K562 (cell line): ENCODE data around the gene UTS2R. TPM values are rescaled to one million over a fixed set of nuclear protein-coding genes. Genes with fewer than 3 reads are reported as not detected.
A peak's percentile ranks its signal among the peaks of the same experiment; 100 is the strongest.

Experiments used
- CXXC5 ChIP-seq: fragments of 250-450 bp; sonication (Bioruptor Pico); IDR thresholded peaks from 2 replicates; pipeline ENCODE4 v1.8.0; 2022; ENCODE audit warnings: inconsistent platforms, mild to moderate bottlenecking, moderate library complexity
- E2F4 ChIP-seq: sonication (generic); formaldehyde crosslinking; IDR thresholded peaks from 2 replicates; pipeline ENCODE4 v1.8.0; 2022; ENCODE audit warnings: mild to moderate bottlenecking, low read depth, missing genetic modification reagents
- EWSR1 ChIP-seq: fragments of 450-650 bp; IDR thresholded peaks from 2 replicates; pipeline ENCODE4 v1.6.1; 2018; ENCODE audit warnings: borderline replicate concordance, mild to moderate bottlenecking, low read depth, moderate library complexity; ENCODE audit not compliant: partially characterized antibody
- FOS ChIP-seq: IDR thresholded peaks from 3 replicates; pipeline ENCODE4 v1.6.1; 2011; ENCODE audit not compliant: insufficient read length; ENCODE audit errors: extremely low read depth
- FOSL1 ChIP-seq: fragments of 200-800 bp; sonication (Bioruptor generic); conservative IDR thresholded peaks from 2 replicates; pipeline ENCODE4 v1.6.1; 2016; ENCODE audit warnings: missing genetic modification characterization, missing compliant biosample characterization
- HNRNPK ChIP-seq: fragments of 200-400 bp; formaldehyde crosslinking; IDR thresholded peaks from one replicate; pipeline ENCODE4 v1.6.1; 2018; ENCODE audit warnings: mild to moderate bottlenecking, low read depth, low read length; ENCODE audit not compliant: poor library complexity, severe bottlenecking
- LARP7 ChIP-seq: fragments of 450-650 bp; IDR thresholded peaks from 2 replicates; pipeline ENCODE4 v1.6.1; 2016
- MYC ChIP-seq, 2 experiments: fragments of 250-450 bp in 1 of 2; sonication (Bioruptor Pico) in 1 of 2; IDR thresholded peaks; 2 replicates each; pipeline versions ENCODE4 v1.5.1 to v1.6.1; 2012 to 2021; ENCODE audit warnings: low read depth in 2 of 2, borderline replicate concordance in 1 of 2, improper control_type of control experiment in 1 of 2, low read length in 1 of 2, mild to moderate bottlenecking in 1 of 2, moderate library complexity in 1 of 2
- NCOA6 ChIP-seq: fragments of 450-650 bp; IDR thresholded peaks from 2 replicates; pipeline ENCODE4 v1.6.1; 2017; ENCODE audit warnings: mild to moderate bottlenecking
- NFATC3 ChIP-seq: fragments of 450-650 bp; IDR thresholded peaks from 2 replicates; pipeline ENCODE4 v1.6.1; 2017; ENCODE audit warnings: mild to moderate bottlenecking
- NR0B1 ChIP-seq: fragments of 450-650 bp; IDR thresholded peaks from one replicate; pipeline ENCODE4 v1.6.1; 2018; ENCODE audit warnings: mild to moderate bottlenecking, moderate library complexity; ENCODE audit not compliant: partially characterized antibody
- NR4A1 ChIP-seq, 2 experiments: fragments of 250-450 bp in 1 of 2; fragments of 450-650 bp in 1 of 2; sonication (Bioruptor Pico) in 1 of 2; IDR thresholded peaks; 2 replicates each; pipeline versions ENCODE4 v1.4.0 to v1.6.1; 2016 to 2020; ENCODE audit warnings: mild to moderate bottlenecking in 2 of 2, missing compliant biosample characterization in 1 of 2, missing genetic modification characterization in 1 of 2, moderate library complexity in 1 of 2
- PHF20 ChIP-seq: fragments of 450-650 bp; IDR thresholded peaks from 2 replicates; pipeline ENCODE4 v1.6.1; 2018; ENCODE audit not compliant: partially characterized antibody
- SETDB1 ChIP-seq: IDR thresholded peaks from one replicate; pipeline ENCODE4 v1.6.1; 2012; ENCODE audit warnings: low read length, control low read depth, inconsistent platforms
- SFPQ ChIP-seq: fragments of 200-400 bp; formaldehyde crosslinking; IDR thresholded peaks from 2 replicates; pipeline ENCODE4 v1.6.1; 2017; ENCODE audit warnings: mild to moderate bottlenecking, low read depth, low read length, moderate library complexity
- SMAD4 ChIP-seq: fragments of 250-450 bp; sonication (Bioruptor Pico); conservative IDR thresholded peaks from 2 replicates; pipeline ENCODE4 v1.8.0; 2021; ENCODE audit warnings: inconsistent platforms, mild to moderate bottlenecking, moderate library complexity
- SMARCB1 ChIP-seq: IDR thresholded peaks from 2 replicates; pipeline ENCODE4 v1.6.1; 2011; ENCODE audit warnings: improper control_type of control experiment, low read depth; ENCODE audit not compliant: insufficient read length
- TEAD2 ChIP-seq: fragments of 450-650 bp; IDR thresholded peaks from 2 replicates; pipeline ENCODE4 v1.6.1; 2016; ENCODE audit warnings: missing genetic modification characterization, control low read depth, missing compliant biosample characterization
- ZEB2 ChIP-seq: fragments of 450-650 bp; IDR thresholded peaks from 2 replicates; pipeline ENCODE4 v1.6.1; 2016
- ZFP30 ChIP-seq: fragments of 250-450 bp; sonication (Bioruptor Pico); IDR thresholded peaks from 2 replicates; pipeline ENCODE4 v1.8.0; 2022; ENCODE audit warnings: moderate library complexity, mild to moderate bottlenecking, inconsistent platforms, borderline replicate concordance
- ZNF347 ChIP-seq: fragments of 450-650 bp; formaldehyde crosslinking; IDR thresholded peaks from 2 replicates; pipeline ENCODE4 v1.4.0; 2020; ENCODE audit warnings: low read depth, mild to moderate bottlenecking, moderate library complexity
- ZNF436 ChIP-seq: fragments of 250-450, 450-650 bp; sonication (Bioruptor Pico); formaldehyde crosslinking; IDR thresholded peaks from 2 replicates; pipeline ENCODE4 v1.7.0; 2020; ENCODE audit warnings: mild to moderate bottlenecking
- ZNF830 ChIP-seq: fragments of 250-450 bp; sonication (Bioruptor Pico); IDR thresholded peaks from 2 replicates; pipeline ENCODE4 v1.5.0; 2021; ENCODE audit warnings: mild to moderate bottlenecking
- polyA plus RNA-seq, 8 experiments: library from polyadenylated mRNA; depleted of rRNA in 4 of 8; stranded (reverse) in 5 of 8; unstranded in 3 of 8; fragments of >200 nt; fragmentation: Nextera tagmentation in 2 of 8; fragmentation: Illumina TruSeq in 1 of 8; extraction: Ambion mirVana in 2 of 8; extraction: Trizol in 1 of 8; gene quantifications; 2 replicates each; pipeline versions ENCODE4 v1.2.1 to v1.2.3, GENCODE V29; 2011 to 2014; ENCODE audit warnings: inconsistent platforms in 1 of 8, missing spikeins in 1 of 8
- total RNA-seq, 7 experiments: library from RNA; depleted of rRNA in 6 of 7; stranded (reverse); fragments of >200 nt in 6 of 7; fragmentation: Illumina TruSeq in 2 of 7; extraction: Trizol in 2 of 7; gene quantifications; 2 replicates each; pipeline versions ENCODE4 v1.2.1 to v1.2.3, GENCODE V29; 2011 to 2021; ENCODE audit warnings: low replicate concordance in 1 of 7

UTS2R gene
- total and polyA plus RNA-seq, 9 of the 15 experiments (the other 6 are each of a cell fraction or from before 2014, with no cell fraction given), result 0.22 TPM; not detected in 8

- no peak for TF ChIP-seq NR0B1
- no peak for TF ChIP-seq ZNF347 (CRISPR knock-in tag)
- no peak for TF ChIP-seq ZFP30
- no peak for TF ChIP-seq HNRNPK
- peak; percentile 16; the same call in 1 of the 2 replicates for TF ChIP-seq TEAD2 (tag)
- TF ChIP-seq ZNF436, result no peak
- peak; percentile 86 for TF ChIP-seq FOSL1 (tag)
- no peak for TF ChIP-seq LARP7
- TF ChIP-seq ZNF830 (CRISPR knock-in tag), result 0 out of 2 replicates have a peak, but pooled peaks have one; percentile 17
- TF ChIP-seq SMAD4 (CRISPR knock-in tag), result peak; percentile 98
- TF ChIP-seq MYC (IDR thresholded peaks at IDR 0.05; ENCODE audit: low read depth, low read length), result peak; percentile 97
- peak; percentile 94 for TF ChIP-seq MYC (CRISPR knock-in tag; IDR thresholded peaks at IDR 0.05; ENCODE audit: borderline replicate concordance, low read depth)
- no peak for TF ChIP-seq FOS
- no peak for TF ChIP-seq SFPQ
- peak; percentile 70; the same call in 1 of the 2 replicates for TF ChIP-seq NFATC3
- TF ChIP-seq NCOA6, result no peak
- TF ChIP-seq E2F4, result no peak
- TF ChIP-seq PHF20, result peak; percentile 0
- TF ChIP-seq NR4A1 (CRISPR knock-in tag; IDR thresholded peaks at IDR 0.05), result peak; percentile 8; the same call in 1 of the 2 replicates
- TF ChIP-seq NR4A1 (tag; IDR thresholded peaks at IDR 0.05), result peak; percentile 97
- TF ChIP-seq EWSR1, result no peak
- no peak for TF ChIP-seq SETDB1
- TF ChIP-seq ZEB2, result peak; percentile 100
- TF ChIP-seq CXXC5 (CRISPR knock-in tag), result peak; percentile 98
- TF ChIP-seq SMARCB1, result no peak
Observed at GRCh38 chr17:82345151-82345976, 26.2 kb upstream of the UTS2R start (continued).
